ENCODE data around the gene PDE4D. TPM values are rescaled to one million over a fixed set of nuclear protein-coding genes. Genes with fewer than 3 reads are reported as not detected.
"Not testable (repeated sequence)": the region's sequence is repeated elsewhere in the genome, so short reads cannot be mapped to it uniquely, and the experiment has no call there.

PDE4D gene
- polyA plus RNA-seq, 6 donors from 2014 or later: 4.1 to 20.0 (median 12.9) TPM

DNA sequence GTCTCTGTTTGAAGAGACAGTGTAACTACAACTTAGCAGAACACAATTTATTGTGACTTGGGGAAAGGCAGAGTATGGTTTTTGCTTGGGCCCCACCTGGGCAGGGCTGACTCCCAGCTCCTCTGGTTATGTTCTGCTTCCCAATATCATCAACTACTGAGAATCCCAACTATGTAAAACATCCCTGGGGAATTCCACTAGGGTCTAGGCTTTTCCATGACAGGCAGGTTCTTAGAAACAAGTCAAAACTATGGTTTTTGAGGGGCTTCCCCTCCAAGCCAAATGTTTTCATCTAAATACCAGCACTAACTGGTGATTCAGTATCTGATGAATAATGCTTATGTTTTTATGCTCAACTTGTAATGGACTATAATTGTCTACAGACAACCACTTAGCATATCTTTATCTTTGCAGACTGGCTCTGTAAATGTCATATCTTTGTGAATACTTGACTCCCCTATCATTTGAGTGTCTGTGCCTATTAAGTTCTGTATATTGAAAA, 409.5 kb downstream of the PDE4D start:
- no peak for DNase-seq
- no peak overlapping the region for H3K4me3 Mint-ChIP-seq
- H3K27ac Mint-ChIP-seq: no peak overlapping the region
- no peaks in the 10 kb centered on the region for H3K27me3 Mint-ChIP-seq
- no peak for ATAC-seq (ENCODE audit: low read depth in 2 of 2)
- H3K36me3 Mint-ChIP-seq: peaks cover 0 to 5% of the 10 kb centered on the region in 2 donors
- peaks cover 0 to 10% (median 0%) of the 10 kb centered on the region in 3 donors for H3K4me1 Mint-ChIP-seq
- no peaks in the 10 kb centered on the region for H3K9me3 Mint-ChIP-seq

DNA sequence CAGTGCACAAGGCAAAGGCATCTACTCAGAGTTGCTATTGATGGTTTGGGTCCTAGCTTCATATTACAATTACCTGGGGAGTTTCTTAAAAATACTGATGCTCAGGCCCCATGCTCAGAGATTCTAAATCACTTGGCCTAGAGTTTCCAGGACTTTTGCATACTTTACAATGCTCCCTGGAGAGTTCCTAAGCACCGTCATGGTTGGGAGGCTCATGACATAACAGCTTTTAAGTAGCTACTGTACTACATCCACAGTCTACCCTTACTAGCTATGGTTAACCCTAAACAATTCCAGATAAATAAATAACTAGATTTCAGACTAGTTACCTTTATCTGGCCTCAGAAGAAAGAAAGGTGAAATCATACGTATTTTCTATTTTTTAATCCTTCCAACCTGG, 414.4 kb downstream of the PDE4D start:
- Mint-ChIP-seq H3K36me3 (no peaks in the 10 kb centered on the region), H3K27ac (no peak overlapping the region), H3K4me3 (no peak overlapping the region), H3K4me1 (no peaks in the 10 kb centered on the region), H3K27me3 (no peaks in the 10 kb centered on the region), H3K9me3 (peaks cover 0 to 3% (median 0%) of the 10 kb centered on the region in 7 donors)
- ATAC-seq (ENCODE audit: low read depth in 2 of 2) (no peak), DNase-seq (no peak)

- Mint-ChIP-seq H3K36me3 (no peaks in the 10 kb centered on the region), H3K4me3 (no peak overlapping the region)
These were observed 419.2 kb downstream of the PDE4D start for GRCh38 chr5:59474324-59474723.

DNA sequence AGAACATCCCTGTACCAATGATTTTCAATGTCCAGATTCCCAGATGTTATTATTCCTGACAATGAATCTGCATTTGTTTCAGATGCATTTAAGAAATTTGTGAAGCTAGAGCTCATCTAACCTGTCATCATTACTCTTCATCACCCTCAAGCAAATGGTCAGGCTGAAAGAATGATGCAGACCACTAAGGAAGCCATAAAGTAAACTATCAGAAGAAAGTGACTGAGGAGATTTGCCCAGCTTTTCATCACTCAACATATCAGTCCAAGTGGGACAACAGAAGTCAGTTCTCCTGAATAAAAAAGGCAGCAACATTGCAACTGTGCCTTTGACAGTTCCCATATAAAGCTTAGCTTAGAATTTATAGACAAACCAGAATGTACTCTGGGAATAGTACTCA, 419.9 kb downstream of the PDE4D start:
- Mint-ChIP-seq H3K27ac (no peak overlapping the region), H3K4me3 (no peak overlapping the region), H3K36me3 (no peaks in the 10 kb centered on the region), H3K27me3 (no peaks in the 10 kb centered on the region), H3K9me3 (peaks cover 0 to 3% (median 0%) of the 10 kb centered on the region in 7 donors), H3K4me1 (no peaks in the 10 kb centered on the region)
- ATAC-seq (ENCODE audit: low read depth in 2 of 2) (no peak), DNase-seq (no peak)

More at GRCh38 chr5:59474324-59474723, 419.2 kb downstream of the PDE4D start:
- no peaks in the 10 kb centered on the region for H3K4me1 Mint-ChIP-seq
- no peaks in the 10 kb centered on the region for H3K27me3 Mint-ChIP-seq
- peaks cover 0 to 3% (median 0%) of the 10 kb centered on the region in 7 donors for H3K9me3 Mint-ChIP-seq
- DNase-seq (no peak), ATAC-seq (ENCODE audit: low read depth in 2 of 2) (no peak)
- no peak overlapping the region for H3K27ac Mint-ChIP-seq

- Mint-ChIP-seq H3K9me3 (no peaks in the 10 kb centered on the region), H3K4me3 (no peak overlapping the region), H3K4me1 (no peaks in the 10 kb centered on the region), H3K27ac (no peak overlapping the region), H3K36me3 (no peaks in the 10 kb centered on the region), H3K27me3 (no peaks in the 10 kb centered on the region)
- ATAC-seq (ENCODE audit: low read depth in 2 of 2) (no peak), DNase-seq (no peak)
These were observed 422.1 kb downstream of the PDE4D start for GRCh38 chr5:59471463-59471862.

- H3K4me3 Mint-ChIP-seq: no peak overlapping the region
- no peak overlapping the region for H3K27ac Mint-ChIP-seq
- H3K36me3 Mint-ChIP-seq: no peaks in the 10 kb centered on the region
- ATAC-seq (ENCODE audit: low read depth in 2 of 2) (no peak), DNase-seq (no peak)
- H3K4me1 Mint-ChIP-seq: peaks cover 0 to 4% (median 0%) of the 10 kb centered on the region in 3 donors
- no peaks in the 10 kb centered on the region for H3K9me3 Mint-ChIP-seq
- H3K27me3 Mint-ChIP-seq: no peaks in the 10 kb centered on the region
These were observed 425.6 kb downstream of the PDE4D start for GRCh38 chr5:59467969-59468368.

DNA sequence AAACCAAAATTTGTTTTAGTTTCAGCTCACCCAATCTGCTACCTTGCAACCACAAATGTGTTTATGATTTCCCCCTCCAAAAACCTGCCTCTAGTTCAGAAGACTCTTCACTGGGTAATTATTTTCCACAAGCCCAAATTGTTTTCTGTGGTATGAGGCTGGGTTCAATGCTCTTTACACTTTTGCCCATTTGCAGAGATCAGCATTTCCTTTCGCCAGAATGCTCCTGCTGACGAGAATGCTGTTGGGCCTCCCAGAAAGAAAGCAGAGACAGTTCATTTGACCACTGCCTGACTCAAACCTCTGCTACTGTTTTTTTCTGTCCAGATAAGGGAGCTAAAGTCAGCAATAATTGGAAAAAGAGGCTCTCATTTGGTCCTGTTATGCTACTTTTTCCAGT, 427.3 kb downstream of the PDE4D start:
- Mint-ChIP-seq H3K27me3 (no peaks in the 10 kb centered on the region), H3K4me1 (peaks cover 0 to 4% (median 0%) of the 10 kb centered on the region in 3 donors), H3K4me3 (no peak overlapping the region), H3K27ac (no peak overlapping the region), H3K9me3 (no peaks in the 10 kb centered on the region), H3K36me3 (no peaks in the 10 kb centered on the region)
- ATAC-seq (ENCODE audit: low read depth in 2 of 2) (no peak), DNase-seq (no peak)

DNA sequence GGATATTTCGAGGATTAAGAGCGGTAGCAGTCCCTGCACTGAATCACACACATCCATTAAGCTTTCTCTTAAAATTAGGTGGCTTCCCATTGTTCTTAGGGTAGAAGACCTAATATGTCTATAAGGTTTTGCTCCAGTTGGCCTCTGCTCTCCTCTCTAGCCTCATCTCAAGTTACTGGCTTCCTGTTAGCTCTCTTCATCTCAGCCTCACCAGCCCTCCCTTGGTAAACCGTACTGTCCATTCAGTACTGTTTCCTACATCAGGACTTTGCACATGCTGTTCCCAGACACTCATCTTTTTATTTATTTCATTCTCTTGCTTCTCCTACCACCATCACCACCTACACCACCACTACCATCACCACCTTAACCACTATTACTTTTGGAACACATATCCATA, 428.6 kb downstream of the PDE4D start:
- no peak overlapping the region for H3K4me3 Mint-ChIP-seq
- H3K4me1 Mint-ChIP-seq: peaks cover 0 to 4% (median 0%) of the 10 kb centered on the region in 3 donors
- ATAC-seq (ENCODE audit: low read depth in 2 of 2) (no peak), DNase-seq (no peak)
- H3K9me3 Mint-ChIP-seq: no peaks in the 10 kb centered on the region
- H3K36me3 Mint-ChIP-seq: no peaks in the 10 kb centered on the region
- no peaks in the 10 kb centered on the region for H3K27me3 Mint-ChIP-seq
- H3K27ac Mint-ChIP-seq: peak overlapping the region in 1 of 6 donors; percentile 11

DNA sequence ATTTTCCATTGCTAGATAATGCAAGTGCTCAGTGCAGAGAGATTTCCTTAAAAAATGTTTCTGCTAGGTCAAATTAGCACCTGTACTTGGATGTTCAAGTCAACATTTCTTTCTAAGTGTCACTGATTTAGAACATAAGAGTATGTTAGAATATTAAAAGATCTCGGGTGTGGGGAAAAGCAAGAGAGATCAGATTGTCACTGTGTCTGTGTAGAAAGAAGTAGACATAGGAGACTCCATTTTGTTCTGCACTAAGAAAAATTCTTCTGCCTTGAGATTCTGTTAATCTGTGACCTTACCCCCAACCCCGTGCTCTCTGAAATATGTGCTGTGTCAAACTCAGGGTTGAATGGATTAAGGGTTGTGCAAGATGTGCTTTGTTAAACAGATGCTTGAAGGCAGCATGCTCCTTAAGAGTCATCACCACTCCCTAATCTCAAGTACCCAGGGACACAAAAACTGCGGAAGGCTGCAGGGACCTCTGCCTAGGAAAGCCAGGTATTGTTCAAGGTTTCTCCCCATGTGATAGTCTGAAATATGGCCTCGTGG, 429.8 kb downstream of the PDE4D start:
- H3K36me3 Mint-ChIP-seq; H3K4me3 Mint-ChIP-seq; H3K9me3 Mint-ChIP-seq; H3K27ac Mint-ChIP-seq; H3K4me1 Mint-ChIP-seq; ATAC-seq (ENCODE audit: low read depth in 2 of 2); H3K27me3 Mint-ChIP-seq; DNase-seq: not testable (repeated sequence)

- no peak for DNase-seq
- no peaks in the 10 kb centered on the region for H3K36me3 Mint-ChIP-seq
- peaks cover 0 to 4% (median 0%) of the 10 kb centered on the region in 3 donors for H3K4me1 Mint-ChIP-seq
- ATAC-seq (ENCODE audit: low read depth in 2 of 2): no peak
- H3K27ac Mint-ChIP-seq: no peak overlapping the region
- H3K27me3 Mint-ChIP-seq: no peaks in the 10 kb centered on the region
- no peaks in the 10 kb centered on the region for H3K9me3 Mint-ChIP-seq
- H3K4me3 Mint-ChIP-seq: no peak overlapping the region
These were observed 430.6 kb downstream of the PDE4D start for GRCh38 chr5:59462956-59463355.

- peaks cover 0 to 13% (median 6%) of the 10 kb centered on the region in 7 donors for H3K9me3 Mint-ChIP-seq
- peaks cover 0 to 4% (median 0%) of the 10 kb centered on the region in 3 donors for H3K4me1 Mint-ChIP-seq
- DNase-seq: no peak
- peak overlapping the region in 1 of 6 donors; percentile 15 for H3K27ac Mint-ChIP-seq
- ATAC-seq (ENCODE audit: low read depth in 2 of 2): no peak
- peaks cover 0 to 4% (median 0%) of the 10 kb centered on the region in 3 donors for H3K27me3 Mint-ChIP-seq
- H3K4me3 Mint-ChIP-seq: no peak overlapping the region
- peaks cover 14 to 15% of the 10 kb centered on the region in 2 donors for H3K36me3 Mint-ChIP-seq
These were observed 433.0 kb downstream of the PDE4D start for GRCh38 chr5:59460368-59461153.

GRCh38 chr5:59458966-59459729, 434.4 kb downstream of the PDE4D start:
- DNase-seq: no peak
- H3K9me3 Mint-ChIP-seq: peaks cover 0 to 13% (median 6%) of the 10 kb centered on the region in 7 donors
- no peak overlapping the region for H3K4me3 Mint-ChIP-seq
- no peak for ATAC-seq (ENCODE audit: low read depth in 2 of 2)
- no peak overlapping the region for H3K27ac Mint-ChIP-seq
- H3K36me3 Mint-ChIP-seq: peaks cover 14 to 19% of the 10 kb centered on the region in 2 donors
- no peaks in the 10 kb centered on the region for H3K4me1 Mint-ChIP-seq
- H3K27me3 Mint-ChIP-seq: peaks cover 0 to 4% (median 0%) of the 10 kb centered on the region in 3 donors

DNA sequence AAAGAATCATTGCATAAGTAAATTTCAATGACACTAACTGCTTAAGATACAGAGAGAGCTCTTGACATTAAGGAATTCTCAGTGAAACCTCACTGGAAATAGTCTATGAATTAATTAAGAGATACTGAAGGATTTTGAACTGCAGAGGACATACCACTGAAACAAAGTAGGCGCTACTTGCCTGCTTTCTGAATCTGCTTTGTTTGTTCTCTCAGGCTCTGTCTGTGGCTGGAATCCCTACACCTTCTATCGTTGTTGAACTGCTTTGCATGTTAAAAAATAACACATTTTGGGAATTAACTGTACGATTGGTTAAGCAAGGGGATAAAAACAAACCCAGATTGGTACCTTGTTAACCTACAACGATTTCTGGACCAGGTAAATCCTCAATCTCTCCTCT, 435.2 kb downstream of the PDE4D start:
- DNase-seq: no peak
- H3K9me3 Mint-ChIP-seq: peaks cover 0 to 13% (median 6%) of the 10 kb centered on the region in 7 donors
- H3K4me3 Mint-ChIP-seq: no peak overlapping the region
- H3K36me3 Mint-ChIP-seq: peaks cover 14 to 19% of the 10 kb centered on the region in 2 donors
- H3K27me3 Mint-ChIP-seq: peaks cover 0 to 4% (median 0%) of the 10 kb centered on the region in 3 donors
- no peaks in the 10 kb centered on the region for H3K4me1 Mint-ChIP-seq
- ATAC-seq (ENCODE audit: low read depth in 2 of 2): no peak
- no peak overlapping the region for H3K27ac Mint-ChIP-seq

Measured in naive B cell (primary cell).